ENCODE measurements around the gene DDAH1.

Gene DDAH1

GRCh38 chr1:85393490-85393889 lies 71.5 kb downstream of the DDAH1 start:
- H3K9ac ChIP-seq (ENCODE audit: low read depth, low read length, poor library complexity, severe bottlenecking): no peak overlapping the region
- H2AFZ ChIP-seq (ENCODE audit: low read length): no peak overlapping the region
- no peaks in the 10 kb centered on the region; the same call in 1 of the 2 replicates for H3K36me3 ChIP-seq (ENCODE audit: insufficient read depth, low read length)
- H4K20me1 ChIP-seq (ENCODE audit: insufficient read depth, low read length, poor library complexity, severe bottlenecking): no peaks in the 10 kb centered on the region
- H3K79me2 ChIP-seq (ENCODE audit: insufficient read depth, low read length): no peaks in the 10 kb centered on the region
- no peaks in the 10 kb centered on the region for H3K9me2 ChIP-seq (replicated peaks; ENCODE audit: low read depth, low read length)
- H3F3A ChIP-seq (ENCODE audit: low read depth): no peaks in the 10 kb centered on the region
- H3K4me2 ChIP-seq (ENCODE audit: low read depth, low read length, poor library complexity, severe bottlenecking): no peak overlapping the region
- H3K4me1 ChIP-seq (ENCODE audit: insufficient read depth, low read length, poor library complexity, severe bottlenecking): no peaks in the 10 kb centered on the region
- no peak overlapping the region for H3K4me3 ChIP-seq (ENCODE audit: low read length, poor library complexity, severe bottlenecking)
- TF ChIP-seq CTCF (conservative IDR thresholded peaks at IDR 0.05; ENCODE audit: low read length): no peak
- TF ChIP-seq EZH2phosphoT487 (IDR thresholded peaks at IDR 0.05; ENCODE audit: borderline replicate concordance): no peak
- H3K9me3 ChIP-seq (ENCODE audit: insufficient read depth, low read depth, low read length): no peaks in the 10 kb centered on the region
- H3K27me3 ChIP-seq (ENCODE audit: insufficient read depth, low read length, poor library complexity, severe bottlenecking): no peaks in the 10 kb centered on the region

- no peaks in the 10 kb centered on the region for H3K79me2 ChIP-seq (ENCODE audit: insufficient read depth, low read length)
- H3K4me1 ChIP-seq (ENCODE audit: insufficient read depth, low read length, poor library complexity, severe bottlenecking): no peaks in the 10 kb centered on the region
- no peaks in the 10 kb centered on the region for H3K9me2 ChIP-seq (replicated peaks; ENCODE audit: low read depth, low read length)
- H3K4me3 ChIP-seq (ENCODE audit: low read length, poor library complexity, severe bottlenecking): no peak overlapping the region
- H3K36me3 ChIP-seq (ENCODE audit: insufficient read depth, low read length): no peaks in the 10 kb centered on the region; the same call in 1 of the 2 replicates
- no peak overlapping the region for H2AFZ ChIP-seq (ENCODE audit: low read length)
- H3K9me3 ChIP-seq (ENCODE audit: insufficient read depth, low read depth, low read length): no peaks in the 10 kb centered on the region
- no peaks in the 10 kb centered on the region for H4K20me1 ChIP-seq (ENCODE audit: insufficient read depth, low read length, poor library complexity, severe bottlenecking)
- TF ChIP-seq EZH2phosphoT487 (IDR thresholded peaks at IDR 0.05; ENCODE audit: borderline replicate concordance): no peak
- no peak for TF ChIP-seq CTCF (conservative IDR thresholded peaks at IDR 0.05; ENCODE audit: low read length)
- no peak overlapping the region for H3K4me2 ChIP-seq (ENCODE audit: low read depth, low read length, poor library complexity, severe bottlenecking)
- no peak overlapping the region for H3K9ac ChIP-seq (ENCODE audit: low read depth, low read length, poor library complexity, severe bottlenecking)
- no peaks in the 10 kb centered on the region for H3K27me3 ChIP-seq (ENCODE audit: insufficient read depth, low read length, poor library complexity, severe bottlenecking)
- no peaks in the 10 kb centered on the region for H3F3A ChIP-seq (ENCODE audit: low read depth)
Measured at GRCh38 chr1:85388416-85388815, 76.5 kb downstream of the DDAH1 start.

GRCh38 chr1:85387781-85388180 lies 77.2 kb downstream of the DDAH1 start:
- H3K9ac ChIP-seq (ENCODE audit: low read depth, low read length, poor library complexity, severe bottlenecking): no peak overlapping the region

More at GRCh38 chr1:85387781-85388180, 77.2 kb downstream of the DDAH1 start:
- no peak overlapping the region for H3K4me2 ChIP-seq (ENCODE audit: low read depth, low read length, poor library complexity, severe bottlenecking)
- no peaks in the 10 kb centered on the region for H3K4me1 ChIP-seq (ENCODE audit: insufficient read depth, low read length, poor library complexity, severe bottlenecking)
- 0 out of 2 replicates have a peak, but pooled peaks cover 2% of the 10 kb centered on the region for H3K9me3 ChIP-seq (ENCODE audit: insufficient read depth, low read depth, low read length)
- no peak overlapping the region for H2AFZ ChIP-seq (ENCODE audit: low read length)
- no peaks in the 10 kb centered on the region; the same call in 1 of the 2 replicates for H3K36me3 ChIP-seq (ENCODE audit: insufficient read depth, low read length)
- H3K27me3 ChIP-seq (ENCODE audit: insufficient read depth, low read length, poor library complexity, severe bottlenecking): no peaks in the 10 kb centered on the region
- no peak overlapping the region for H3K4me3 ChIP-seq (ENCODE audit: low read length, poor library complexity, severe bottlenecking)
- no peaks in the 10 kb centered on the region for H3F3A ChIP-seq (ENCODE audit: low read depth)
- TF ChIP-seq EZH2phosphoT487 (IDR thresholded peaks at IDR 0.05; ENCODE audit: borderline replicate concordance) (no peak), CTCF (conservative IDR thresholded peaks at IDR 0.05; ENCODE audit: low read length) (no peak)
- no peaks in the 10 kb centered on the region for H4K20me1 ChIP-seq (ENCODE audit: insufficient read depth, low read length, poor library complexity, severe bottlenecking)
- no peaks in the 10 kb centered on the region for H3K79me2 ChIP-seq (ENCODE audit: insufficient read depth, low read length)
- no peaks in the 10 kb centered on the region for H3K9me2 ChIP-seq (replicated peaks; ENCODE audit: low read depth, low read length)
